ENCODE data around the gene SSBP3. TPM values are rescaled to one million over a fixed set of nuclear protein-coding genes. Genes with fewer than 3 reads are reported as not detected.

Gene SSBP3
- total and polyA plus RNA-seq, 9 of the 15 experiments (the other 6 are each of a cell fraction or from before 2014, with no cell fraction given): 8.7 to 108 (median 33.8) TPM

DNA sequence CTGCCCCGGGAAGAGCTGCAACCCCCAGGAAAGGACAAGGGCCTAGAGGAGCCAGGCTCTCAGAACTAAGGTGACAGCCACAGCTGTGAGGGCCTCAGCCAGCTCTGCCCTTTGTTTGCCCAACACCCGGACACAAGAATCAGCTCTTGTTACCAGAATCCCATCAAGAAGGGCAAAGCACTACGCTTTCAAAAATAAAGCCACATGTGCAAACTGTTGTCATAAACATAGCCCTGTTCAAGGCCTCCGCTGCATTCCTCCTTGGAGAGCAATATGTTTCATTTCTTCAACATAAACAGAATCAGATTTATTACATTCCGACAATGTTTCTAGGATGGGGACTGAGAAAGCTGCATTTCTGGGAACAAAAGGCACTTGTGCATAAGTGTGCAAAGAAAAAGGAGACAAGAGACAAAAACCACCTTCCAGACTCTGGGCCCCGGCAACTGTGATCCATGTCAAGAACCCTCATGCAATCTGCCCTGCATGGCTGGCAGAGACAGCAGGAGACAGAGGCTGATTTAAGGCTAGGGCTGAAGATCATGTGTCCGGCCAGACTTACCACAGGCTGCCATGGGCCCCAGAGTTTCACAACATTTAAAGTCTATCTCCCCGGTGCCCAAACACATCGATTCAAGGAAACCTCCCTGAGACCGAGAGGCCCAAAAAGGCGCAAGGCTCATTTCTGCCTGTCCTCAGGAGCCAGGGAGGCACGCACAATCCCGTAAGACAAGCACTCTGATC is 71.0 kb downstream of the SSBP3 start (continued):
- TF ChIP-seq, protein P1, sequence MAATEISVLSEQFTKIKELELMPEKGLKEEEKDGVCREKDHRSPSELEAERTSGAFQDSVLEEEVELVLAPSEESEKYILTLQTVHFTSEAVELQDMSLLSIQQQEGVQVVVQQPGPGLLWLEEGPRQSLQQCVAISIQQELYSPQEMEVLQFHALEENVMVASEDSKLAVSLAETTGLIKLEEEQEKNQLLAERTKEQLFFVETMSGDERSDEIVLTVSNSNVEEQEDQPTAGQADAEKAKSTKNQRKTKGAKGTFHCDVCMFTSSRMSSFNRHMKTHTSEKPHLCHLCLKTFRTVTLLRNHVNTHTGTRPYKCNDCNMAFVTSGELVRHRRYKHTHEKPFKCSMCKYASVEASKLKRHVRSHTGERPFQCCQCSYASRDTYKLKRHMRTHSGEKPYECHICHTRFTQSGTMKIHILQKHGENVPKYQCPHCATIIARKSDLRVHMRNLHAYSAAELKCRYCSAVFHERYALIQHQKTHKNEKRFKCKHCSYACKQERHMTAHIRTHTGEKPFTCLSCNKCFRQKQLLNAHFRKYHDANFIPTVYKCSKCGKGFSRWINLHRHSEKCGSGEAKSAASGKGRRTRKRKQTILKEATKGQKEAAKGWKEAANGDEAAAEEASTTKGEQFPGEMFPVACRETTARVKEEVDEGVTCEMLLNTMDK (IDR thresholded peaks at IDR 0.05; ENCODE audit: borderline replicate concordance, insufficient read depth, low read depth, low read length, poor library complexity, severe bottlenecking): no peak
- no peak for TF ChIP-seq ATF3 (IDR thresholded peaks at IDR 0.05)
- TF ChIP-seq ATF3 (CRISPR knock-in tag; conservative IDR thresholded peaks at IDR 0.05): no peak
- TF ChIP-seq, protein P2, sequence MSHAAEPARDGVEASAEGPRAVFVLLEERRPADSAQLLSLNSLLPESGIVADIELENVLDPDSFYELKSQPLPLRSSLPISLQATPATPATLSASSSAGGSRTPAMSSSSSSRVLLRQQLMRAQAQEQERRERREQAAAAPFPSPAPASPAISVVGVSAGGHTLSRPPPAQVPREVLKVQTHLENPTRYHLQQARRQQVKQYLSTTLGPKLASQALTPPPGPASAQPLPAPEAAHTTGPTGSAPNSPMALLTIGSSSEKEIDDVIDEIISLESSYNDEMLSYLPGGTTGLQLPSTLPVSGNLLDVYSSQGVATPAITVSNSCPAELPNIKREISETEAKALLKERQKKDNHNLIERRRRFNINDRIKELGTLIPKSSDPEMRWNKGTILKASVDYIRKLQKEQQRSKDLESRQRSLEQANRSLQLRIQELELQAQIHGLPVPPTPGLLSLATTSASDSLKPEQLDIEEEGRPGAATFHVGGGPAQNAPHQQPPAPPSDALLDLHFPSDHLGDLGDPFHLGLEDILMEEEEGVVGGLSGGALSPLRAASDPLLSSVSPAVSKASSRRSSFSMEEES (CRISPR knock-in tag; IDR thresholded peaks at IDR 0.05): no peak
- TF ChIP-seq KAT8 (IDR thresholded peaks at IDR 0.05; ENCODE audit: low read depth): no peak
- no peak for TF ChIP-seq ATF7 (IDR thresholded peaks at IDR 0.05)
- TF ChIP-seq KLF10 (CRISPR knock-in tag; IDR thresholded peaks at IDR 0.05): no peak
- TF ChIP-seq NFE2 (IDR thresholded peaks at IDR 0.05; ENCODE audit: low read depth): no peak
